Gastrocnemius medialis (tissue), 4 donors: ENCODE data around the gene TTYH3. TPM values are rescaled to one million over a fixed set of nuclear protein-coding genes. Genes with fewer than 3 reads are reported as not detected.

Experiments used
- ATAC-seq, 2 donors: fragments of 150-250 bp; one replicate each; pipeline ENCODE4 v1.9.1; 2016
- DNase-seq, 2 donors: peaks; one replicate each; pipeline ENCODE4 v3.0.0-alpha.2; 2019
- H3K27ac ChIP-seq, 4 donors: fragments of 200-600 bp; sonication (generic); 1 replicate in 1 of 4; 2 replicates in 3 of 4; pipeline ENCODE4 v1.5.1; 2016 to 2018; ENCODE audit warnings: mild to moderate bottlenecking in 2 of 4, moderate library complexity in 1 of 4
- H3K27me3 ChIP-seq, 3 donors: fragments of 200-600 bp; sonication (generic) in 2 of 3; 1 replicate in 1 of 3; 2 replicates in 2 of 3; pipeline versions ENCODE4 v1.5.1 to v1.6.0; 2016 to 2019; ENCODE audit warnings: mild to moderate bottlenecking in 1 of 3, moderate library complexity in 1 of 3
- H3K36me3 ChIP-seq, 2 donors: fragments of 200-600 bp; sonication (generic) in 1 of 2; one replicate each; pipeline ENCODE4 v1.5.1; 2017 to 2018
- H3K4me1 ChIP-seq, 2 donors: fragments of 200-600 bp; sonication (generic) in 1 of 2; one replicate each; pipeline ENCODE4 v1.5.1; 2016 to 2017; ENCODE audit warnings: mild to moderate bottlenecking in 2 of 2
- H3K4me3 ChIP-seq, 4 donors: fragments of 200-600 bp; sonication (generic) in 3 of 4; 1 replicate in 1 of 4; 2 replicates in 3 of 4; pipeline ENCODE4 v1.5.1; 2016 to 2019; ENCODE audit warnings: mild to moderate bottlenecking in 2 of 4
- H3K9me3 ChIP-seq, 3 donors: fragments of 200-600 bp; sonication (generic) in 2 of 3; 1 replicate in 1 of 3; 2 replicates in 2 of 3; pipeline ENCODE4 v1.5.1; 2016 to 2019
- CTCF ChIP-seq, 5 experiments: fragments of 450-650 bp in 3 of 5; fragments of 200-600 bp in 2 of 5; sonication (generic) in 2 of 5; IDR thresholded peaks in 4 of 5; conservative IDR thresholded peaks in 1 of 5; 1 replicate in 4 of 5; 2 replicates in 1 of 5; pipeline ENCODE4 v1.5.1; 2016 to 2019; ENCODE audit warnings: antibody characterized with exemption in 5 of 5, mild to moderate bottlenecking in 3 of 5, moderate library complexity in 3 of 5
- POLR2A ChIP-seq, 2 donors: fragments of 450-650 bp; IDR thresholded peaks; one replicate each; pipeline ENCODE4 v1.6.1; 2017; ENCODE audit warnings: antibody characterized with exemption in 2 of 2, mild to moderate bottlenecking in 2 of 2, moderate library complexity in 2 of 2
- in situ Hi-C, 4 donors: fragments of 200-750 bp; cut with MboI; loops; one replicate each; pipeline versions ENCODE4 v1.15.0 to v1.8.0; 2017; ENCODE audit warnings: low sequenced_read_pairs in 4 of 4
- intact Hi-C: fragments of 100-400 bp; cut with DNase I; formaldehyde crosslinking; loops from one replicate; pipeline ENCODE4 v1.15.1; 2023; ENCODE audit warnings: low total_unique reads
- total RNA-seq, 4 donors: library from RNA; depleted of rRNA; stranded (reverse); fragments of >200 nt; gene quantifications; one replicate each; pipeline versions ENCODE4 v1.1.0 to v1.2.3, GENCODE V29; 2016

The TTYH3 gene
- total RNA-seq, 4 donors from 2014 or later: 2.9 to 14.8 (median 5.2) TPM

DNA sequence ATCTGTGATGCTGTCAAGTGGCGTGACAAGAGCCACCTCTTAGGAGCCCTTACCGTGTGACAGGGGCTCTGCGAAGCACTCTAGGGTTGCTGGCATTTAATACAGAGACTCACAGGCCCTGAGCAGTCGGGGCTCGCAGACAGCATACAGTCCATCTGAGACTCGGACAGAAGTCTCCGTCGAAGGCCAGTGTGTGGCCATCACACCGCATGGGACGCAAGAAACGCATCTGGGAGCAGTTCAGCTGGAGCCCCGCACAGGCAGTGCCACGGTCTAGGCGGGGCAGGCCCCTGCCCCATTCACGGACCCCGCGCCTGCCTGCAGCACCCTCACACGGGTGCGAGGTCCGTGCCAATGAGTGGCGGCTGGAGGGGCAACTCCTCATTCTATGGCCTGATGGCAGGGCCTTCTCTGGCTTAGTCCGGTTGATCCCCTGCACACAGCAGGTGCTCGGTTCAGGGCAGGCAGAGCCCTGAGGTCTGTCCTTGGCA, 39.4 kb upstream of the TTYH3 start:
- Histone ChIP-seq H3K4me1 (no peaks in the 10 kb centered on the region), H3K9me3 (no peaks in the 10 kb centered on the region), H3K27ac (no peak overlapping the region), H3K4me3 (no peak overlapping the region), H3K27me3 (no peaks in the 10 kb centered on the region), H3K36me3 (peaks cover 0 to 21% of the 10 kb centered on the region in 2 donors)
- in situ Hi-C loops: no loop called here
- intact Hi-C loops: no loop called here
- DNase-seq (no peak), ATAC-seq (no peak)
- TF ChIP-seq POLR2A (IDR thresholded peaks at IDR 0.05) (no peak), CTCF (IDR thresholded peaks at IDR 0.05 in 4 of 5, conservative IDR thresholded peaks at IDR 0.05 in 1 of 5) (no peak)

DNA sequence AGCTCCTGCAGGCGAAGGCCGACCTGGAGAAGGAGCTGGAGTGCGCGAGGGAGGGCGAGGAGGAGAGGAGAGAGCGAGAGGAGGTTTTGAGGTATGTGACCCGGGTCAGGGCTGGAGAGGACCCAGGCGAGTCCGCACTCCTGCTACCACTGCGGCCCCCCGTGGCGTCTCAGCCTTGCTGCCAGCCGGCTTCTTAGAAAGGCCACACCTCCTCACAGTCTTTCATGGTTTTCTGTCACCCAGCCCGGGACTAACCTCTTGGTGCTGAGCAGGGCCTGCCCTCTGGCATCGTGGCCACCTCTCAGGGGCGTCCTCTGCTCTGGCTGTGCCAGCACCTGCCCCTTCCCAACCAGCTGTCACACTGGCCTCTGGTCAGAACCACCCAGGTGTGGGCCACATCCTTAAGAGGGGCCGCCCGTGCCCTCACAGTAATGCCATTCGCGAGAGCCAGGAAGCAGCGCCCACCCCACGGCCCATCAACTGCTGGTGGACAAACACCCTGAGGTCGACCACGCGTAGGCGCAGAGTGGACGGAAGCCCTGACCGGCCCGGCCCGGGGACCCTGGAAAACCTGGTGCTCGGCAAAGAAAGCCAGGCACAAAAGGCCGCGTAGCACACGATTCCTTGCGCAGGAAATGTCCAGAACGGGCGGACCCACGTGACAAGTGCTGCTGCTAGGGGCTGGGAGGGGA, 38.6 kb upstream of the TTYH3 start:
- no peak overlapping the region for H3K27ac ChIP-seq
- TF ChIP-seq CTCF (IDR thresholded peaks at IDR 0.05 in 4 of 5, conservative IDR thresholded peaks at IDR 0.05 in 1 of 5) (no peak), POLR2A (IDR thresholded peaks at IDR 0.05) (no peak)
- DNase-seq (no peak), ATAC-seq (no peak)
- H3K36me3 ChIP-seq: peaks cover 0 to 21% of the 10 kb centered on the region in 2 donors
- in situ Hi-C loops: no loop called here
- no peaks in the 10 kb centered on the region for H3K4me1 ChIP-seq
- H3K27me3 ChIP-seq: no peaks in the 10 kb centered on the region
- no peak overlapping the region for H3K4me3 ChIP-seq
- H3K9me3 ChIP-seq: no peaks in the 10 kb centered on the region
- intact Hi-C loops: no loop called here

- in situ Hi-C loops: no loop called here
- no peaks in the 10 kb centered on the region for H3K4me1 ChIP-seq
- no peak overlapping the region for H3K27ac ChIP-seq
- H3K27me3 ChIP-seq: no peaks in the 10 kb centered on the region
- DNase-seq (no peak), ATAC-seq (no peak)
- H3K36me3 ChIP-seq: peaks cover 0 to 34% of the 10 kb centered on the region in 2 donors
- no peak overlapping the region for H3K4me3 ChIP-seq
- intact Hi-C loops: no loop called here
- no peak for TF ChIP-seq POLR2A (IDR thresholded peaks at IDR 0.05)
- no peak for TF ChIP-seq CTCF (IDR thresholded peaks at IDR 0.05 in 4 of 5, conservative IDR thresholded peaks at IDR 0.05 in 1 of 5)
- no peaks in the 10 kb centered on the region for H3K9me3 ChIP-seq
These were observed 37.2 kb upstream of the TTYH3 start for GRCh38 chr7:2594599-2594998.

GRCh38 chr7:2595258-2595860, 36.4 kb upstream of the TTYH3 start:
- Histone ChIP-seq H3K4me3 (no peak overlapping the region), H3K4me1 (no peaks in the 10 kb centered on the region), H3K27me3 (no peaks in the 10 kb centered on the region), H3K27ac (no peak overlapping the region), H3K9me3 (no peaks in the 10 kb centered on the region), H3K36me3 (peaks cover 0 to 34% of the 10 kb centered on the region in 2 donors)
- DNase-seq: no peak
- intact Hi-C loops (no loop called here), in situ Hi-C loops (no loop called here)
- TF ChIP-seq CTCF (IDR thresholded peaks at IDR 0.05 in 4 of 5, conservative IDR thresholded peaks at IDR 0.05 in 1 of 5) (no peak), POLR2A (IDR thresholded peaks at IDR 0.05) (no peak)
- no peak for ATAC-seq
